Measurements from ENCODE around the gene MRPS35.
"Not testable (repeated sequence)": the region's sequence is repeated elsewhere in the genome, so short reads cannot be mapped to it uniquely, and the experiment has no call there.

The MRPS35 gene

DNA sequence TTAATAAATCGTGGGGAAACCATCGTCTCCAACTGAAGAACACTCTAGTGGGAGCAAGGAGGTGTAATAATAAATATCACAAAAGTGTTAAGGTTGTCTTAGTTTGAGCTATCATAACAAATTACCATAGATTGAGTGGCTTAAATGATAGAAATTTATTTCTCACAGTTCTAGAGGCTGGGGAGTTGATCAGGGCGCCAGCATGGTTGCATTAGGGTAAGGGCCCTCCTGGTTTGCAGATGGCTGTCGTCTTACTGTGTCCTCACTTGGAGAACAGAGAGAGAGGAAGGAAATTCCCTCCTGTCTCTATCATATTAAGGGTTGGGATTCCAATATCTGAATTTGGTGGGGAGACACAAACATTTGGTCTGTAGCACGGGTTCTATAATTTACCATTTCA, 33.0 kb downstream of the MRPS35 start:
- Histone ChIP-seq H3K79me2 (ENCODE audit: insufficient read depth, low read length) (no peaks in the 10 kb centered on the region), H3K9me3 (ENCODE audit: low read length) (no peaks in the 10 kb centered on the region), H3F3A (ENCODE audit: insufficient read depth, low read length) (no peaks in the 10 kb centered on the region), H2AFZ (ENCODE audit: low read length) (no peak overlapping the region), H4K20me1 (ENCODE audit: insufficient read depth, low read length) (no peaks in the 10 kb centered on the region), H3K4me2 (ENCODE audit: low read length) (no peak overlapping the region), H3K4me3 (ENCODE audit: low read depth, low read length, poor library complexity, severe bottlenecking) (no peak overlapping the region), H3K9ac (ENCODE audit: low read length) (no peak overlapping the region), H3K36me3 (ENCODE audit: insufficient read depth, low read length) (peaks cover 75% of the 10 kb centered on the region), H3K27ac (ENCODE audit: low read depth, low read length, poor library complexity, severe bottlenecking) (no peak overlapping the region), H3K9me2 (ENCODE audit: low read depth, low read length) (no peaks in the 10 kb centered on the region), H3K27me3 (ENCODE audit: insufficient read depth, low read length) (no peaks in the 10 kb centered on the region), H3K4me1 (ENCODE audit: insufficient read depth, low read length, severe bottlenecking) (peaks cover 20% of the 10 kb centered on the region)
- no peak for TF ChIP-seq EZH2 (IDR thresholded peaks at IDR 0.05; ENCODE audit: borderline replicate concordance, low read length)
- TF ChIP-seq, protein P1, sequence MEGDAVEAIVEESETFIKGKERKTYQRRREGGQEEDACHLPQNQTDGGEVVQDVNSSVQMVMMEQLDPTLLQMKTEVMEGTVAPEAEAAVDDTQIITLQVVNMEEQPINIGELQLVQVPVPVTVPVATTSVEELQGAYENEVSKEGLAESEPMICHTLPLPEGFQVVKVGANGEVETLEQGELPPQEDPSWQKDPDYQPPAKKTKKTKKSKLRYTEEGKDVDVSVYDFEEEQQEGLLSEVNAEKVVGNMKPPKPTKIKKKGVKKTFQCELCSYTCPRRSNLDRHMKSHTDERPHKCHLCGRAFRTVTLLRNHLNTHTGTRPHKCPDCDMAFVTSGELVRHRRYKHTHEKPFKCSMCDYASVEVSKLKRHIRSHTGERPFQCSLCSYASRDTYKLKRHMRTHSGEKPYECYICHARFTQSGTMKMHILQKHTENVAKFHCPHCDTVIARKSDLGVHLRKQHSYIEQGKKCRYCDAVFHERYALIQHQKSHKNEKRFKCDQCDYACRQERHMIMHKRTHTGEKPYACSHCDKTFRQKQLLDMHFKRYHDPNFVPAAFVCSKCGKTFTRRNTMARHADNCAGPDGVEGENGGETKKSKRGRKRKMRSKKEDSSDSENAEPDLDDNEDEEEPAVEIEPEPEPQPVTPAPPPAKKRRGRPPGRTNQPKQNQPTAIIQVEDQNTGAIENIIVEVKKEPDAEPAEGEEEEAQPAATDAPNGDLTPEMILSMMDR (IDR thresholded peaks at IDR 0.05; ENCODE audit: low read length), result no peak

DNA sequence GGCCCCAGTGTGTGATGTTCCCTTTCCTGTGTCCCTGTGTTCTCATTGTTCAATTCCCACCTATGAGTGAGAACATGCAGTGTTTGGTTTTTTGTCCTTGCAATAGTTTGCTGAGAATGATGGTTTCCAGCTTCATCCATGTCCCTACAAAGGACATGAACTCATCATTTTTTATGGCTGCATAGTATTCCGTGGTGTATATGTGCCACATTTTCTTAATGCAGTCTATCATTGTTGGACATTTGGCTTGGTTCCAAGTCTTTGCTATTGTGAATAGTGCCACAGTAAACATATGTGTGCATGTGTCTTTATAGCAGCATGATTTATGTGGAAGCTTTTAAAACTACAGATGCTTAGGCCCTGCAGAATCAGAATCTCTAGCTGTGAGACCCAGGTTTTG, 35.1 kb downstream of the MRPS35 start:
- H3K36me3 ChIP-seq (ENCODE audit: insufficient read depth, low read length), result peaks cover 66% of the 10 kb centered on the region
- not testable (repeated sequence) for H3K27ac ChIP-seq (ENCODE audit: low read depth, low read length, poor library complexity, severe bottlenecking)

DNA sequence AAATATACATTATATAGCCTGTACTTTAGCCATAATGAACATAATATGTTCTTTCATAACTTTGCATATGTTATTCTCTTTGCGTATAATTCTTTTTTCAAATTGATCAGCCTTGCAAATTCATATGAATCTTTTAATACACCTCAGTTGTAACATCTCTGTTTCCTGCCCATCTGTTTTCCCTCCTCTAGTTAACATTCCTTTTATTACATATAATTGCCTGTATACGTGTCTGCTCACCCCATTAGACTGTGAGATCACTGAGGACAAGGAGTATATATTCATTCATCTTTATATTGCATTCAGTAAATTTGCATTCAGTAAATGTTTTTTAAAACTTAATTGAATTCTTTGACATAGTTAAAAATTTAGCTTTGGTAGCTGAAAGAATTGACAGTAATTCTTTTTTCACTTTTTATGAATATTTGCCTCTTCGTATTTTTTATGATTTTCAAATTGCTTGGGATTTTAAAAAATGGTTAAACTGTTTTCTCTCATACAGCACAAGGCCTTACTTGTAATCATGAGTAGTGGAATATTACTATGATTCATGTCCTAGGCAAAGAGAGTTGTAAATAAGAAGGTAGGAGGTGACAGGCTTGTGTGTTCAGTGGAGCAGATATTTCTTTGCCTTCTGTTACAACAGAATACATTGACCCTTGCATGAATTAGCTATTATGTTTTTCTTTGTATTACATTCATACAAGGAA, 36.6 kb downstream of the MRPS35 start:
- TF ChIP-seq, protein P1 (IDR thresholded peaks at IDR 0.05; ENCODE audit: low read length), result no peak
- no peak for TF ChIP-seq EZH2 (IDR thresholded peaks at IDR 0.05; ENCODE audit: borderline replicate concordance, low read length)
- Histone ChIP-seq H3K36me3 (ENCODE audit: insufficient read depth, low read length) (peaks cover 67% of the 10 kb centered on the region), H3K9me3 (ENCODE audit: low read length) (no peaks in the 10 kb centered on the region), H2AFZ (ENCODE audit: low read length) (no peak overlapping the region), H3K4me1 (ENCODE audit: insufficient read depth, low read length, severe bottlenecking) (peaks cover 20% of the 10 kb centered on the region), H3K79me2 (ENCODE audit: insufficient read depth, low read length) (no peaks in the 10 kb centered on the region), H3K9me2 (ENCODE audit: low read depth, low read length) (no peaks in the 10 kb centered on the region), H4K20me1 (ENCODE audit: insufficient read depth, low read length) (no peaks in the 10 kb centered on the region), H3K27me3 (ENCODE audit: insufficient read depth, low read length) (no peaks in the 10 kb centered on the region), H3K4me2 (ENCODE audit: low read length) (no peak overlapping the region), H3K9ac (ENCODE audit: low read length) (no peak overlapping the region), H3K27ac (ENCODE audit: low read depth, low read length, poor library complexity, severe bottlenecking) (no peak overlapping the region), H3F3A (ENCODE audit: insufficient read depth, low read length) (no peaks in the 10 kb centered on the region), H3K4me3 (ENCODE audit: low read depth, low read length, poor library complexity, severe bottlenecking) (no peak overlapping the region)

More for the DNA sequence above, 35.1 kb downstream of the MRPS35 start:
- not testable (repeated sequence) for H3K79me2 ChIP-seq (ENCODE audit: insufficient read depth, low read length); H3F3A ChIP-seq (ENCODE audit: insufficient read depth, low read length); H2AFZ ChIP-seq (ENCODE audit: low read length); H3K4me3 ChIP-seq (ENCODE audit: low read depth, low read length, poor library complexity, severe bottlenecking); H3K9ac ChIP-seq (ENCODE audit: low read length); H3K9me2 ChIP-seq (ENCODE audit: low read depth, low read length); H3K27me3 ChIP-seq (ENCODE audit: insufficient read depth, low read length); H3K4me2 ChIP-seq (ENCODE audit: low read length); H4K20me1 ChIP-seq (ENCODE audit: insufficient read depth, low read length); H3K9me3 ChIP-seq (ENCODE audit: low read length)
- H3K4me1 ChIP-seq (ENCODE audit: insufficient read depth, low read length, severe bottlenecking), result peaks cover 20% of the 10 kb centered on the region
